Measurements from ENCODE around the gene KCNJ4.

The KCNJ4 gene

GRCh38 chr22:38452373-38453065 lies 2.5 kb downstream of the KCNJ4 start:
- no peak for DNase-seq

GRCh38 chr22:38451864-38452263 lies 3.1 kb downstream of the KCNJ4 start:
- no peak for DNase-seq

GRCh38 chr22:38451404-38451803 lies 3.6 kb downstream of the KCNJ4 start:
- DNase-seq: no peak

GRCh38 chr22:38450234-38450797 lies 4.7 kb downstream of the KCNJ4 start:
- no peak for DNase-seq

GRCh38 chr22:38449776-38450175 lies 5.2 kb downstream of the KCNJ4 start:
- DNase-seq: no peak

- no peak for DNase-seq
These were observed 5.9 kb downstream of the KCNJ4 start for GRCh38 chr22:38448945-38449745.

GRCh38 chr22:38446018-38446601 lies 8.9 kb downstream of the KCNJ4 start:
- no peak for DNase-seq

GRCh38 chr22:38444783-38445182 lies 10.2 kb downstream of the KCNJ4 start:
- no peak for DNase-seq

- DNase-seq: no peak
These were observed 11.1 kb downstream of the KCNJ4 start for GRCh38 chr22:38443628-38444521.

- DNase-seq: no peak
These were observed 11.9 kb downstream of the KCNJ4 start for GRCh38 chr22:38442967-38443627.

GRCh38 chr22:38441620-38442287 lies 13.2 kb downstream of the KCNJ4 start:
- DNase-seq: no peak

- DNase-seq: no peak
These were observed 14.2 kb downstream of the KCNJ4 start for GRCh38 chr22:38440747-38441350.

GRCh38 chr22:38437416-38437815 lies 17.6 kb downstream of the KCNJ4 start:
- no peak for DNase-seq

- DNase-seq: no peak
These were observed 18.2 kb downstream of the KCNJ4 start for GRCh38 chr22:38436629-38437395.

GRCh38 chr22:38435965-38436364 lies 19.0 kb downstream of the KCNJ4 start:
- DNase-seq: no peak

GRCh38 chr22:38435010-38435409 lies 20.0 kb downstream of the KCNJ4 start:
- DNase-seq: no peak

GRCh38 chr22:38433871-38434270 lies 21.1 kb downstream of the KCNJ4 start:
- DNase-seq: no peak

- no peak for DNase-seq
These were observed 22.7 kb downstream of the KCNJ4 start for GRCh38 chr22:38432264-38432663.

GRCh38 chr22:38431266-38432010 lies 23.6 kb downstream of the KCNJ4 start:
- no peak for DNase-seq
